IMR-90 (cell line): ENCODE results near the gene MEGF6. TPM values are rescaled to one million over a fixed set of nuclear protein-coding genes. Genes with fewer than 3 reads are reported as not detected.

Source experiments
- ATAC-seq: fragments of 200-7000 bp; cut with Tn5 transposase; 2 replicates; pipeline ENCODE4 v1.9.1; 2020; ENCODE audit warnings: low read depth, mild to moderate bottlenecking, moderate library complexity
- BruUV-seq: library from RNA; stranded (reverse); fragments of 400-500 nt; replicated peaks from 2 replicates; lab custom pipeline; 2021; lab: Mats Ljungman, UMichigan
- CTCF ChIA-PET: fragments of 300-600 bp; formaldehyde crosslinking; extraction: SDS; loops from one replicate; lab custom pipeline; 2021; ENCODE audit warnings: antibody characterized with exemption; lab: Yijun Ruan, JAX
- POLR2A ChIA-PET: fragments of 300-600 bp; sonication (Branson Sonifier 250); formaldehyde crosslinking; loops from one replicate; lab custom pipeline; 2022; ENCODE audit warnings: antibody characterized with exemption; ENCODE audit not compliant: unreplicated experiment; lab: Charles Lee
- DNase-seq: peaks from one replicate; pipeline ENCODE4 v3.0.0; 2013
- H2AFZ ChIP-seq: replicated peaks from 2 replicates; pipeline ENCODE3; 2013; ENCODE audit warnings: low read length, mild to moderate bottlenecking; ENCODE audit not compliant: poor library complexity
- H2AK5ac ChIP-seq: 2 replicates; pipeline ENCODE4 v1.6.1; 2013; ENCODE audit warnings: low read depth, low read length, inconsistent platforms
- H2AK9ac ChIP-seq: replicated peaks from 2 replicates; pipeline ENCODE3; 2013; ENCODE audit warnings: mild to moderate bottlenecking, low read depth, low read length, moderate library complexity; ENCODE audit not compliant: poor library complexity
- H2BK120ac ChIP-seq: 2 replicates; pipeline ENCODE4 v1.6.1; 2013; ENCODE audit warnings: low read depth, low read length, inconsistent platforms
- H2BK15ac ChIP-seq: 3 replicates; pipeline ENCODE4 v1.6.1; 2013; ENCODE audit warnings: low read depth, low read length, inconsistent platforms
- H2BK20ac ChIP-seq: 2 replicates; pipeline ENCODE4 v1.6.1; 2013; ENCODE audit warnings: low read depth, mild to moderate bottlenecking, inconsistent platforms, low read length, moderate library complexity
- H2BK5ac ChIP-seq: 2 replicates; pipeline ENCODE4 v1.6.1; 2013; ENCODE audit warnings: mild to moderate bottlenecking, low read depth, low read length, inconsistent platforms; ENCODE audit not compliant: poor library complexity, severe bottlenecking
- H3K14ac ChIP-seq: replicated peaks from 2 replicates; pipeline ENCODE4 v1.6.1; 2013; ENCODE audit warnings: low read depth, low read length, inconsistent platforms
- H3K18ac ChIP-seq: 2 replicates; pipeline ENCODE4 v1.6.1; 2013; ENCODE audit warnings: low read depth, low read length, control low read depth
- H3K23ac ChIP-seq: 2 replicates; pipeline ENCODE4 v1.6.1; 2013; ENCODE audit warnings: low read depth, low read length, inconsistent platforms
- H3K27ac ChIP-seq: 2 replicates; pipeline ENCODE4 v1.5.1; 2013; ENCODE audit warnings: mild to moderate bottlenecking, control low read depth, low read length; ENCODE audit not compliant: insufficient read depth
- H3K27me3 ChIP-seq: 2 replicates; pipeline ENCODE4 v1.6.1; 2013; ENCODE audit warnings: low read length; ENCODE audit not compliant: control insufficient read depth, insufficient read depth
- H3K36me3 ChIP-seq: 2 replicates; pipeline ENCODE4 v1.6.1; 2013; ENCODE audit warnings: low read length, mixed read lengths; ENCODE audit not compliant: control insufficient read depth, insufficient read depth
- H3K4ac ChIP-seq: 2 replicates; pipeline ENCODE4 v1.6.1; 2013; ENCODE audit warnings: low read depth, low read length, inconsistent platforms
- H3K4me1 ChIP-seq: 2 replicates; pipeline ENCODE4 v1.6.1; 2013; ENCODE audit warnings: low read length, mixed read lengths; ENCODE audit not compliant: control insufficient read depth, insufficient read depth
- H3K4me2 ChIP-seq: 2 replicates; pipeline ENCODE4 v1.6.1; 2013; ENCODE audit warnings: low read depth, mild to moderate bottlenecking, control low read depth, low read length, moderate library complexity
- H3K4me3 ChIP-seq: 2 replicates; pipeline ENCODE4 v1.5.1; 2013; ENCODE audit warnings: low read depth, mild to moderate bottlenecking, control low read depth, low read length, moderate library complexity; ENCODE audit not compliant: insufficient read depth
- H3K56ac ChIP-seq: 2 replicates; pipeline ENCODE4 v1.6.1; 2013; ENCODE audit warnings: low read length, inconsistent platforms; ENCODE audit not compliant: insufficient read depth; ENCODE audit errors: extremely low read depth
- H3K79me1 ChIP-seq, 2 experiments: 2 replicates each; pipeline ENCODE4 v1.6.1; 2013; ENCODE audit warnings: low read length in 2 of 2, inconsistent platforms in 1 of 2, low read depth in 1 of 2
- H3K9ac ChIP-seq: 2 replicates; pipeline ENCODE4 v1.6.1; 2013; ENCODE audit warnings: low read depth, low read length, control low read depth
- H3K9me1 ChIP-seq: 2 replicates; pipeline ENCODE4 v1.6.1; 2013; ENCODE audit warnings: low read length, inconsistent platforms; ENCODE audit not compliant: insufficient read depth
- H3K9me3 ChIP-seq: 2 replicates; pipeline ENCODE4 v1.6.1; 2013; ENCODE audit warnings: low read length; ENCODE audit not compliant: control insufficient read depth, insufficient read depth
- H4K20me1 ChIP-seq: 2 replicates; pipeline ENCODE4 v1.6.1; 2013; ENCODE audit warnings: low read length, inconsistent platforms; ENCODE audit not compliant: insufficient read depth
- H4K5ac ChIP-seq: 2 replicates; pipeline ENCODE4 v1.6.1; 2013; ENCODE audit warnings: mild to moderate bottlenecking, low read depth, low read length, control low read depth
- H4K8ac ChIP-seq, 2 experiments: 2 replicates each; pipeline ENCODE4 v1.6.1; 2013; ENCODE audit warnings: low read depth in 2 of 2, low read length in 2 of 2, control low read depth in 1 of 2, inconsistent platforms in 1 of 2
- H4K91ac ChIP-seq: 2 replicates; pipeline ENCODE4 v1.6.1; 2013; ENCODE audit warnings: low read depth, low read length, inconsistent platforms; ENCODE audit not compliant: insufficient read depth
- CEBPB ChIP-seq: IDR thresholded peaks from 2 replicates; pipeline ENCODE4 v1.6.1; 2012; ENCODE audit warnings: low read depth, low read length, improper control_type of control experiment
- FOS ChIP-seq: fragments of 150-350 bp; IDR thresholded peaks from 2 replicates; pipeline ENCODE4 v1.6.1; 2016; ENCODE audit warnings: low read depth, low read length
- MAFK ChIP-seq: IDR thresholded peaks from 2 replicates; pipeline ENCODE4 v1.6.1; 2012; ENCODE audit warnings: low read depth, low read length, improper control_type of control experiment
- MAZ ChIP-seq: IDR thresholded peaks from 2 replicates; pipeline ENCODE4 v1.6.1; 2012; ENCODE audit warnings: low read depth, mild to moderate bottlenecking, low read length, improper control_type of control experiment, moderate library complexity, borderline replicate concordance
- MXI1 ChIP-seq: IDR thresholded peaks from 2 replicates; pipeline ENCODE4 v1.6.1; 2012; ENCODE audit warnings: low read depth, mild to moderate bottlenecking, low read length, moderate library complexity, borderline replicate concordance
- POLR2A ChIP-seq: IDR thresholded peaks from 2 replicates; pipeline ENCODE4 v1.6.1; 2012; ENCODE audit warnings: mild to moderate bottlenecking, low read depth, low read length
- RCOR1 ChIP-seq: IDR thresholded peaks from 2 replicates; pipeline ENCODE4 v1.6.1; 2012; ENCODE audit warnings: mild to moderate bottlenecking, low read length, improper control_type of control experiment; ENCODE audit not compliant: insufficient replicate concordance
- WGBS, 2 experiments: methylation state at CpG; one replicate each; pipeline versions ENCODE4 v1.1.5 to v1.1.7; 2013; ENCODE audit warnings: missing lambda C conversion rate in 2 of 2; ENCODE audit not compliant: insufficient read length in 1 of 2; ENCODE audit errors: extremely low coverage in 2 of 2; 5-methylcytosine and 5-hydroxymethylcytosine counted together
- dilution Hi-C: fragments of 300-500 bp; cut with HindIII; formaldehyde crosslinking; loops from one replicate; pipeline ENCODE4 v1.14.3; 2018; ENCODE audit warnings: low sequenced_read_pairs; ENCODE audit not compliant: unreplicated experiment
- in situ Hi-C: fragments of 300-500 bp; cut with MboI; formaldehyde crosslinking; loops from 3 replicates; pipeline ENCODE4 v1.14.3; 2019; ENCODE audit warnings: low sequenced_read_pairs, inconsistent platforms, mixed read lengths
- intact Hi-C: fragments of 100-400 bp; cut with micrococcal nuclease; formaldehyde crosslinking; loops from 2 replicates; pipeline ENCODE4 v1.10.0; 2022
- polyA plus RNA-seq, 3 experiments: library from polyadenylated mRNA; depleted of rRNA; stranded (reverse); fragments of >200 nt; gene quantifications; 2 replicates each; pipeline ENCODE4 v1.2.3, GENCODE V29; 2012; ENCODE audit warnings: low replicate concordance in 1 of 3
- total RNA-seq: library from RNA; depleted of rRNA; stranded (reverse); fragments of >200 nt; gene quantifications from 2 replicates; pipeline ENCODE4 v1.2.3, GENCODE V29; 2012
- TF ChIP-seq, protein P1 (sequence below): fragments of 150-350 bp; IDR thresholded peaks from 2 replicates; pipeline ENCODE4 v1.6.1; 2016; ENCODE audit warnings: low read depth, mild to moderate bottlenecking, low read length, moderate library complexity, borderline replicate concordance

The MEGF6 gene
- total and polyA plus RNA-seq, 2 of the 4 experiments (the other 2 are of a cell fraction) = 0.72 to 4.1 TPM

DNA sequence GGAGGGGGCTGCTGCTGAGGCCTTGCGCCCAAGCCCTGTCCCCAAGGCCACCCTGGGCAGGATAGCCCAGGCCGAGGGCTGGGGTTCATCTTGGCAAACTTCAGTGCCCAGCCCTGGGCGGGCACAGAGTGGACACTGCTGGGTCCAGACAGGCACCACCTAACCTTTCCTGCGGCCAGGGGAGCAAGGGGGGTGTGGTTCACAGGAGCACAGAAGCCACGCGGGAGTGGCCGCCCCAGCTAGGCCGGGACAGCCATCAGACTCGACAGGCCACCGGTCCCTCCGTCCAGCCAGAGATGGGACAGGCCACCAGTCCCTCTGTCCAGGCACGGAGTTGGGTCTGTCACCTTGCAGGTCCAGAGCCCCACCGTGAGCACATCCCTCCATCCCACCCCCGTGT, 127.9 kb downstream of the MEGF6 start:
- no peak overlapping the region for H3K9ac ChIP-seq
- H4K20me1 ChIP-seq = no peaks in the 10 kb centered on the region; the same call in 1 of the 2 replicates
- H3K4me3 ChIP-seq = no peak overlapping the region
- H3K56ac ChIP-seq = no peak overlapping the region
- no peak overlapping the region for H3K14ac ChIP-seq
- no peaks in the 10 kb centered on the region for H3K36me3 ChIP-seq
- peaks cover 3% of the 10 kb centered on the region for H3K9me3 ChIP-seq
- no peak overlapping the region for H4K91ac ChIP-seq
- intact Hi-C loops (no loop called here), dilution Hi-C loops (no loop called here), in situ Hi-C loops (no loop called here)
- ChIA-PET CTCF (no interaction called here), POLR2A (no interaction called here)
- H3K9me1 ChIP-seq = no peaks in the 10 kb centered on the region
- H4K5ac ChIP-seq = no peak overlapping the region
- no peak overlapping the region for H2AK5ac ChIP-seq
- H2AFZ ChIP-seq = no peak overlapping the region
- no peak overlapping the region for H4K8ac ChIP-seq
- H2BK120ac ChIP-seq = no peak overlapping the region
- no peak overlapping the region for H3K23ac ChIP-seq
- BruUV-seq = no TSS peak
- no peak overlapping the region for H2AK9ac ChIP-seq
- no peak overlapping the region for H2BK5ac ChIP-seq
- no peak overlapping the region for H2BK15ac ChIP-seq
- no peak overlapping the region for H3K27ac ChIP-seq
- H2BK20ac ChIP-seq = no peak overlapping the region
- no peak overlapping the region for H3K18ac ChIP-seq
- DNase-seq = no peak
- no peak overlapping the region for H3K4me2 ChIP-seq
- no peaks in the 10 kb centered on the region for H3K4me1 ChIP-seq
- H3K79me1 ChIP-seq = no peaks in the 10 kb centered on the region
- no peak for ATAC-seq
- peaks cover 2% of the 10 kb centered on the region; the same call in 1 of the 2 replicates for H3K27me3 ChIP-seq
- WGBS, 2 experiments = 80% methylated on average over 9 of the region's 14 CpGs; no CpG with 5 or more reads in 1 of the 2 experiments
- H3K4ac ChIP-seq = no peak overlapping the region
- TF ChIP-seq, protein P1, sequence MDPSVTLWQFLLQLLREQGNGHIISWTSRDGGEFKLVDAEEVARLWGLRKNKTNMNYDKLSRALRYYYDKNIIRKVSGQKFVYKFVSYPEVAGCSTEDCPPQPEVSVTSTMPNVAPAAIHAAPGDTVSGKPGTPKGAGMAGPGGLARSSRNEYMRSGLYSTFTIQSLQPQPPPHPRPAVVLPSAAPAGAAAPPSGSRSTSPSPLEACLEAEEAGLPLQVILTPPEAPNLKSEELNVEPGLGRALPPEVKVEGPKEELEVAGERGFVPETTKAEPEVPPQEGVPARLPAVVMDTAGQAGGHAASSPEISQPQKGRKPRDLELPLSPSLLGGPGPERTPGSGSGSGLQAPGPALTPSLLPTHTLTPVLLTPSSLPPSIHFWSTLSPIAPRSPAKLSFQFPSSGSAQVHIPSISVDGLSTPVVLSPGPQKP = no peak
- no peak for TF ChIP-seq RCOR1
- no peak for TF ChIP-seq MAZ
- TF ChIP-seq FOS = no peak
- TF ChIP-seq CEBPB = no peak
- no peak for TF ChIP-seq MAFK
- TF ChIP-seq MXI1 = no peak
- no peak for TF ChIP-seq POLR2A
